ENCODE data around the gene ARHGDIG.
A peak's percentile ranks its signal among the peaks of the same experiment; 100 is the strongest.

Gene ARHGDIG

GRCh38 chr16:269061-269796, 11.2 kb upstream of the ARHGDIG start:
- no peak overlapping the region for H3K9ac ChIP-seq (ENCODE audit: low read length in 5 of 5)
- peaks cover 0 to 34% (median 22%) of the 10 kb centered on the region in 5 donors for H3K4me1 ChIP-seq (ENCODE audit: control insufficient read depth in 5 of 5, insufficient read depth in 5 of 5, low read length in 5 of 5)
- no peaks in the 10 kb centered on the region for H3K9me3 ChIP-seq (ENCODE audit: control insufficient read depth in 5 of 5, low read length in 5 of 5)
- no peak overlapping the region for H3K4me3 ChIP-seq (ENCODE audit: low read depth in 1 of 5, low read length in 5 of 5)
- peaks cover 0 to 3% (median 0%) of the 10 kb centered on the region in 5 donors for H3K27me3 ChIP-seq (ENCODE audit: control insufficient read depth in 5 of 5, insufficient read depth in 4 of 5, low read length in 5 of 5)
- peaks cover 0 to 15% (median 12%) of the 10 kb centered on the region in 5 donors for H3K36me3 ChIP-seq (ENCODE audit: control insufficient read depth in 5 of 5, insufficient read depth in 5 of 5, low read length in 5 of 5)
- no peak overlapping the region for H3K27ac ChIP-seq (ENCODE audit: low read depth, low read length)

- no peak overlapping the region for H3K4me3 ChIP-seq (ENCODE audit: low read depth in 1 of 5, low read length in 5 of 5)
- H3K27ac ChIP-seq (ENCODE audit: low read depth, low read length) = no peak overlapping the region
- H3K27me3 ChIP-seq (ENCODE audit: control insufficient read depth in 5 of 5, insufficient read depth in 4 of 5, low read length in 5 of 5) = peaks cover 0 to 9% (median 0%) of the 10 kb centered on the region in 5 donors
- peaks cover 0 to 33% (median 19%) of the 10 kb centered on the region in 5 donors for H3K4me1 ChIP-seq (ENCODE audit: control insufficient read depth in 5 of 5, insufficient read depth in 5 of 5, low read length in 5 of 5)
- peaks cover 0 to 2% (median 0%) of the 10 kb centered on the region in 5 donors for H3K36me3 ChIP-seq (ENCODE audit: control insufficient read depth in 5 of 5, insufficient read depth in 5 of 5, low read length in 5 of 5)
- no peaks in the 10 kb centered on the region for H3K9me3 ChIP-seq (ENCODE audit: control insufficient read depth in 5 of 5, low read length in 5 of 5)
- no peak overlapping the region for H3K9ac ChIP-seq (ENCODE audit: low read length in 5 of 5)
Observed at GRCh38 chr16:270381-271255, 9.8 kb upstream of the ARHGDIG start.

DNA sequence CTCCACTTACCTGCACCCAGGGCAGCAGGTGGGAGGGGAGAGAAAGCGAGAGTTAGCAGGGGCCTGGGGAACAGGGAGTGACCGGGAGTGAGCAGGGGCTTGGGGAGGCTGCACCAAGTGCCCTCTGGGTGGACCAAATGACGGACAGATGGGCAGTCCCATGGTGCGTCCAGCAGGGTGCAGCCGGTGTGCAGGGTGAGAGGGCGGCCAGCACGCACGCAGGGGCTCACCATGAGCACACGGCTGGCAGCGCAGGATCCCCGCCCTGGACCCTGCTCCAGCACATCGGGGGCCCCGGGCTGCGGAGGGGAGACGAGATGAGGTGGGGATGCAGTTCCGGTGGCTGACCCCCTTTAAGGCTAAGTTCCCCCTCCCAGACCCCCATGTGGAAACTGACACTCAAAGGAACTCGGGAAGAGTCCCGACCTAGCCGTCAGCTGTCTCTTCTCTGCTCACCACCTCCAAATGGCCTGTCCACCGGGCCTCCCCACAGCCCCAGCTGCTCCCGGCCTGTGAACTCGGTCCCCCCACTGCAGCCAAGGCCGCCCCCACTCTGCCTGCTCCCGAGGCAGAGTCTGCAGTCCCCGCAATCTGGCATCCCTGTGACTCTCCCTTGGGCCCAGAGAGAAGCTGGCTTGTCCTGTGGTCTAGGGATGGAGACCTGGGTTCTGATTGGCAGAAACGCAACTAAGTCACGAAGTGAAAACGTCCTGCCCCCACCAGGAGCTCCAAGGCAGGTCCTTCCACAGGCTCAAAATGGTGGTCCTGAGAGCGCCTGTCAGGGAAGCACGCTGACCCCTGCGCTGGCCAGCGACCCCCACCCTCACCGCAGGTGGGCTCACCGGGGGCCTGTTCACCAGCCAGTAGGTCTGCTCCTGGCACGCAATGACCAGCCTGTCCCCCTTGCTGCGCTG, 7.5 kb upstream of the ARHGDIG start:
- Histone ChIP-seq H3K4me1 (ENCODE audit: control insufficient read depth in 5 of 5, insufficient read depth in 5 of 5, low read length in 5 of 5) (peaks cover 0 to 29% (median 19%) of the 10 kb centered on the region in 5 donors), H3K27me3 (ENCODE audit: control insufficient read depth in 5 of 5, insufficient read depth in 4 of 5, low read length in 5 of 5) (peaks cover 0 to 9% (median 0%) of the 10 kb centered on the region in 5 donors), H3K4me3 (ENCODE audit: low read depth in 1 of 5, low read length in 5 of 5) (no peak overlapping the region), H3K36me3 (ENCODE audit: control insufficient read depth in 5 of 5, insufficient read depth in 5 of 5, low read length in 5 of 5) (no peaks in the 10 kb centered on the region), H3K27ac (ENCODE audit: low read depth, low read length) (no peak overlapping the region), H3K9ac (ENCODE audit: low read length in 5 of 5) (no peak overlapping the region), H3K9me3 (ENCODE audit: control insufficient read depth in 5 of 5, low read length in 5 of 5) (no peaks in the 10 kb centered on the region)

- H3K36me3 ChIP-seq (ENCODE audit: control insufficient read depth in 5 of 5, insufficient read depth in 5 of 5, low read length in 5 of 5) = no peaks in the 10 kb centered on the region
- H3K4me3 ChIP-seq (ENCODE audit: low read depth in 1 of 5, low read length in 5 of 5) = no peak overlapping the region
- H3K4me1 ChIP-seq (ENCODE audit: control insufficient read depth in 5 of 5, insufficient read depth in 5 of 5, low read length in 5 of 5) = peaks cover 0 to 22% (median 19%) of the 10 kb centered on the region in 5 donors
- H3K9ac ChIP-seq (ENCODE audit: low read length in 5 of 5) = no peak overlapping the region
- H3K9me3 ChIP-seq (ENCODE audit: control insufficient read depth in 5 of 5, low read length in 5 of 5) = no peaks in the 10 kb centered on the region
- H3K27ac ChIP-seq (ENCODE audit: low read depth, low read length) = no peak overlapping the region
- H3K27me3 ChIP-seq (ENCODE audit: control insufficient read depth in 5 of 5, insufficient read depth in 4 of 5, low read length in 5 of 5) = peaks cover 0 to 9% (median 0%) of the 10 kb centered on the region in 5 donors
Observed at GRCh38 chr16:273547-274421, 6.6 kb upstream of the ARHGDIG start.

- peak overlapping the region in 4 of 5 donors; percentile 50 to 66 (median 63) for H3K4me3 ChIP-seq (ENCODE audit: low read depth in 1 of 5, low read length in 5 of 5)
- peak overlapping the region in 2 of 5 donors; percentile 20 to 60 for H3K9ac ChIP-seq (ENCODE audit: low read length in 5 of 5)
- no peak overlapping the region for H3K27ac ChIP-seq (ENCODE audit: low read depth, low read length)
- H3K27me3 ChIP-seq (ENCODE audit: control insufficient read depth in 5 of 5, insufficient read depth in 4 of 5, low read length in 5 of 5) = peaks cover 0 to 9% (median 0%) of the 10 kb centered on the region in 5 donors
- no peaks in the 10 kb centered on the region for H3K36me3 ChIP-seq (ENCODE audit: control insufficient read depth in 5 of 5, insufficient read depth in 5 of 5, low read length in 5 of 5)
- peaks cover 0 to 25% (median 22%) of the 10 kb centered on the region in 5 donors for H3K4me1 ChIP-seq (ENCODE audit: control insufficient read depth in 5 of 5, insufficient read depth in 5 of 5, low read length in 5 of 5)
- no peaks in the 10 kb centered on the region for H3K9me3 ChIP-seq (ENCODE audit: control insufficient read depth in 5 of 5, low read length in 5 of 5)
Observed at GRCh38 chr16:275041-275641, 5.2 kb upstream of the ARHGDIG start.

DNA sequence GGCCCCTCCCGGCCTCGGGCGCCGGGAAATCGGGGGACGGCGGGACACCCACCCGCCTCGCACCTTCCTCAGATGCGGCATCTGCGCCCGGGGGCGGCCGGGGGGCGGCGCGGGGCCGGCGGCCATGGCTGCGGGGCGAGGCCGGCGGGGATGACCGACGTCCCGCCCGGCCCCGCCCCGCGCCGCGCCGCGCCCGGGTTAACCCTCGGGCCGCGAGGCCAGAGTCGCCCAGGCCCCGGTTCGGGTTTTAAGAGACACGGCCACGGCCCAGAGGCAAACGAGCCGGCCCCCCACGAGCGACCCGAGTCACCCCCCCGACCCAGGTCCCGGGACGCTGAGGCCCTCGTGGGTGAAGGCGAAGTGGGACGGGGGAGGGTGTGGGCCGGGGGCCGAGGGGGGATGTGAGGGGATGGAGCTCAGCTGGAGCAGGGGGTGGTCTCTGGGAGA, 4.6 kb upstream of the ARHGDIG start, which contains the start of gene RGS11:
RGS11 (minus strand) TSS at position 159 of the 447 bp plus-strand sequence; CDS start at position 126, 33 bp downstream.
- H3K4me1 ChIP-seq (ENCODE audit: control insufficient read depth in 5 of 5, insufficient read depth in 5 of 5, low read length in 5 of 5) = peaks cover 0 to 28% (median 25%) of the 10 kb centered on the region in 5 donors
- peaks cover 0 to 9% (median 0%) of the 10 kb centered on the region in 5 donors for H3K27me3 ChIP-seq (ENCODE audit: control insufficient read depth in 5 of 5, insufficient read depth in 4 of 5, low read length in 5 of 5)
- no peak within 1 kb of the TSS for H3K27ac ChIP-seq (ENCODE audit: low read depth, low read length)

GRCh38 chr16:276426-277077, 3.8 kb upstream of the ARHGDIG start:
- peaks cover 0 to 11% (median 3%) of the 10 kb centered on the region in 5 donors for H3K27me3 ChIP-seq (ENCODE audit: control insufficient read depth in 5 of 5, insufficient read depth in 4 of 5, low read length in 5 of 5)
- no peaks in the 10 kb centered on the region for H3K9me3 ChIP-seq (ENCODE audit: control insufficient read depth in 5 of 5, low read length in 5 of 5)
- H3K36me3 ChIP-seq (ENCODE audit: control insufficient read depth in 5 of 5, insufficient read depth in 5 of 5, low read length in 5 of 5) = no peaks in the 10 kb centered on the region
- H3K4me1 ChIP-seq (ENCODE audit: control insufficient read depth in 5 of 5, insufficient read depth in 5 of 5, low read length in 5 of 5) = peaks cover 0 to 35% (median 33%) of the 10 kb centered on the region in 5 donors
- no peak overlapping the region for H3K27ac ChIP-seq (ENCODE audit: low read depth, low read length)
- H3K9ac ChIP-seq (ENCODE audit: low read length in 5 of 5) = peak overlapping the region in 3 of 5 donors; percentile 17 to 51 (median 26)
- peak overlapping the region in 2 of 5 donors; percentile 28 to 34 for H3K4me3 ChIP-seq (ENCODE audit: low read depth in 1 of 5, low read length in 5 of 5)

More for the DNA sequence above, 4.6 kb upstream of the ARHGDIG start, which contains the start of gene RGS11:
- Histone ChIP-seq H3K9me3 (ENCODE audit: control insufficient read depth in 5 of 5, low read length in 5 of 5) (no peaks in the 10 kb centered on the region), H3K9ac (ENCODE audit: low read length in 5 of 5) (peak within 1 kb of the TSS in 3 of 5 donors; percentile 26 to 60 (median 51)), H3K4me3 (ENCODE audit: low read depth in 1 of 5, low read length in 5 of 5) (peak within 1 kb of the TSS in 4 of 5 donors; percentile 50 to 66 (median 63)), H3K36me3 (ENCODE audit: control insufficient read depth in 5 of 5, insufficient read depth in 5 of 5, low read length in 5 of 5) (no peaks in the 10 kb centered on the region)

DNA sequence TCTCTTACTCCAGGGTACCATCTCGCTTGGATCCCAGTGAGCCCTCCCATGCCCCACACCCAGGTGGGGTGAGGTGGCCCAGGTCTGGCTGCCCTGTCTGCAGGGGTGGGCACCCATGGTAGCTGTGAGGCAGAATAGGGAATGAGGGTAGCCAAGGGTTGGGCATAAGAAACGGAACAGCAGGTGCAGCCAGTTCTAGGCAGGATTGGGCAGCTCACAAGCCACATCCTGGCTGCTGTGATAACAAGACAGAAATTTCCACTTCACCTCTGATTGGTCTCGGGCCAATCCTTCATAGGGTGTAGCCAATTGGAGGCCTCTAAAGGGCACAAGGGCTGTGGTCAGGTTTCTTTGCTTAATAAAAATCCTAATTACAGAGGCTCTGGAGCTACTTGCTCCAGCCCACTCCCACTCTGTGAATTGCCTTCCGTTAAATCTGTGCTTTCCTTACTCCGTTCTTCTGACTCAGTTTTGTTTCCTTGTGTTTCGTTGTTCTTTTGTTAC, 1.5 kb upstream of the ARHGDIG start:
- no peak overlapping the region for H3K9ac ChIP-seq (ENCODE audit: low read length in 5 of 5)
- H3K4me1 ChIP-seq (ENCODE audit: control insufficient read depth in 5 of 5, insufficient read depth in 5 of 5, low read length in 5 of 5) = peaks cover 0 to 37% (median 34%) of the 10 kb centered on the region in 5 donors
- H3K4me3 ChIP-seq (ENCODE audit: low read depth in 1 of 5, low read length in 5 of 5) = no peak overlapping the region
- H3K27me3 ChIP-seq (ENCODE audit: control insufficient read depth in 5 of 5, insufficient read depth in 4 of 5, low read length in 5 of 5) = peaks cover 0 to 13% (median 3%) of the 10 kb centered on the region in 5 donors
- no peaks in the 10 kb centered on the region for H3K9me3 ChIP-seq (ENCODE audit: control insufficient read depth in 5 of 5, low read length in 5 of 5)
- no peak overlapping the region for H3K27ac ChIP-seq (ENCODE audit: low read depth, low read length)
- H3K36me3 ChIP-seq (ENCODE audit: control insufficient read depth in 5 of 5, insufficient read depth in 5 of 5, low read length in 5 of 5) = no peaks in the 10 kb centered on the region

Data from subcutaneous abdominal adipose tissue (tissue), 5 donors.